Neuronal stem cell (in vitro differentiated cells): ENCODE results near the gene EPAS1.

Experiments used
- DNase-seq: peaks from one replicate; pipeline ENCODE4 v3.0.0-alpha.2; 2013; ENCODE audit warnings: low spot score
- H2AFZ ChIP-seq: one replicate; pipeline ENCODE4 v1.6.1; 2013; ENCODE audit warnings: mild to moderate bottlenecking, low read length, inconsistent platforms
- H2AK5ac ChIP-seq: 2 replicates; pipeline ENCODE4 v1.6.1; 2013; ENCODE audit warnings: low read depth, mild to moderate bottlenecking, inconsistent platforms, low read length, moderate library complexity, mixed read lengths
- H2BK120ac ChIP-seq: 2 replicates; pipeline ENCODE4 v1.6.1; 2013; ENCODE audit warnings: low read depth, mild to moderate bottlenecking, inconsistent platforms, low read length, moderate library complexity, mixed read lengths
- H2BK12ac ChIP-seq: one replicate; pipeline ENCODE4 v1.6.1; 2013; ENCODE audit warnings: low read length, inconsistent platforms
- H2BK15ac ChIP-seq: 2 replicates; pipeline ENCODE4 v1.6.1; 2013; ENCODE audit warnings: mild to moderate bottlenecking, low read length, inconsistent platforms, mixed read lengths
- H2BK5ac ChIP-seq: one replicate; pipeline ENCODE4 v1.6.1; 2013; ENCODE audit warnings: inconsistent platforms, mild to moderate bottlenecking, low read length, moderate library complexity
- H3K14ac ChIP-seq: one replicate; pipeline ENCODE4 v1.6.1; 2013; ENCODE audit warnings: low read length, inconsistent platforms
- H3K18ac ChIP-seq: 2 replicates; pipeline ENCODE4 v1.6.1; 2013; ENCODE audit warnings: low read length, inconsistent platforms
- H3K23ac ChIP-seq: 2 replicates; pipeline ENCODE4 v1.6.1; 2013; ENCODE audit warnings: low read depth, mild to moderate bottlenecking, mixed read lengths, low read length, inconsistent platforms; ENCODE audit not compliant: poor library complexity
- H3K27ac ChIP-seq: replicated peaks from 3 replicates; pipeline ENCODE4 v1.5.1; 2013; ENCODE audit warnings: low read length, inconsistent platforms
- H3K27me3 ChIP-seq, 3 experiments: 2 replicates each; pipeline ENCODE4 v1.6.1; 2013; ENCODE audit warnings: low read length in 3 of 3, mild to moderate bottlenecking in 2 of 3, inconsistent platforms in 1 of 3, low read depth in 1 of 3, mixed read lengths in 1 of 3, moderate library complexity in 1 of 3; ENCODE audit not compliant: control insufficient read depth in 3 of 3, insufficient read depth in 3 of 3
- H3K36me3 ChIP-seq, 2 donors: replicated peaks in 1 of 2; 2 replicates each; pipeline ENCODE4 v1.6.1; 2013; ENCODE audit warnings: low read length in 2 of 2; ENCODE audit not compliant: control insufficient read depth in 2 of 2, insufficient read depth in 2 of 2
- H3K4ac ChIP-seq: 2 replicates; pipeline ENCODE4 v1.6.1; 2013; ENCODE audit warnings: inconsistent platforms, mild to moderate bottlenecking, low read length, moderate library complexity
- H3K4me1 ChIP-seq, 2 donors: 1 replicate in 1 of 2; 2 replicates in 1 of 2; pipeline ENCODE4 v1.6.1; 2013; ENCODE audit warnings: low read length in 2 of 2, low read depth in 1 of 2; ENCODE audit not compliant: control insufficient read depth in 2 of 2, insufficient read depth in 1 of 2
- H3K4me2 ChIP-seq: one replicate; pipeline ENCODE4 v1.6.1; 2013; ENCODE audit warnings: mild to moderate bottlenecking, low read length, inconsistent platforms; ENCODE audit not compliant: insufficient read depth, poor library complexity, severe bottlenecking
- H3K4me3 ChIP-seq, 2 donors: 2 replicates each; pipeline ENCODE4 v1.5.1; 2013; ENCODE audit warnings: low read length in 2 of 2, mild to moderate bottlenecking in 2 of 2, inconsistent platforms in 1 of 2, moderate library complexity in 1 of 2
- H3K79me1 ChIP-seq: one replicate; pipeline ENCODE4 v1.6.1; 2013; ENCODE audit warnings: low read depth, mild to moderate bottlenecking, inconsistent platforms, low read length, moderate library complexity
- H3K9ac ChIP-seq: one replicate; pipeline ENCODE4 v1.6.1; 2013; ENCODE audit warnings: mild to moderate bottlenecking, low read depth, low read length, inconsistent platforms; ENCODE audit not compliant: poor library complexity
- H3K9me3 ChIP-seq, 2 donors: replicated peaks in 1 of 2; 2 replicates each; pipeline versions ENCODE3 to v1.6.1; 2013; ENCODE audit warnings: low read length in 2 of 2, mild to moderate bottlenecking in 2 of 2, inconsistent platforms in 1 of 2, low read depth in 1 of 2, mixed read lengths in 1 of 2, moderate library complexity in 1 of 2; ENCODE audit not compliant: control insufficient read depth in 2 of 2, insufficient read depth in 1 of 2
- H4K8ac ChIP-seq: one replicate; pipeline ENCODE4 v1.6.1; 2013; ENCODE audit warnings: low read depth, mild to moderate bottlenecking, inconsistent platforms, low read length, moderate library complexity
- H4K91ac ChIP-seq: one replicate; pipeline ENCODE4 v1.6.1; 2013; ENCODE audit warnings: low read length, low read depth, mild to moderate bottlenecking, inconsistent platforms; ENCODE audit not compliant: poor library complexity
- WGBS, 2 donors: extraction: QIAGEN DNeasy Blood & Tissue Kit; methylation state at CpG; one replicate each; pipeline ENCODE4 v1.1.7; 2013; ENCODE audit warnings: missing lambda C conversion rate in 2 of 2, mixed read lengths in 1 of 2; ENCODE audit not compliant: insufficient read length in 2 of 2, insufficient replicate concordance in 1 of 2; ENCODE audit errors: extremely low coverage in 2 of 2; 5-methylcytosine and 5-hydroxymethylcytosine counted together

The EPAS1 gene

DNA sequence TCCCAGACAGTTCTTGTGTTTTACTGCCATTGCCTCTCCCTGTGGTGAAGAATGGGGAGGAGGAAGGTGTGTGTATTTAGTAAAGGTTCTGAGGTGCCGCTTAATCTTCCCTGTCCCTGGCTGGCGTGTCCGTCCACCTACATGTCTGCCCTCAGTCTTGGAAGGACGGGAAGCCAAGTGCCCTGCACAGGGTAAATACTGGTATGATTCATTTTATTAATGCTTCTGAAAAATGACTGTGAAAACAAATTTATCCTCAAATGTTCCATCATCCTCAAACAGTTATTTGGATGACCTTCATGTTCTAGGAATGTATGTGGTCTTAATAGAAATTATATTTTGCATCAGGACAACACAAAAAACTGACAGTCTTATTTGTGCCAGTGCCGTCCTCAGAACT, 6.6 kb downstream of the EPAS1 start:
- Histone ChIP-seq H2BK15ac (no peak overlapping the region), H3K4me3 (no peak overlapping the region), H3K18ac (no peak overlapping the region), H2BK120ac (no peak overlapping the region), H3K27ac (no peak overlapping the region), H3K23ac (no peak overlapping the region), H3K27me3 (peaks cover 4 to 73% (median 22%) of the 10 kb centered on the region in 3 experiments), H3K9ac (no peak overlapping the region), H2AFZ (no peak overlapping the region), H4K8ac (no peak overlapping the region), H2BK5ac (no peak overlapping the region), H3K4me2 (no peak overlapping the region), H2BK12ac (no peak overlapping the region), H4K91ac (no peak overlapping the region), H3K4ac (no peak overlapping the region), H3K79me1 (no peaks in the 10 kb centered on the region), H3K4me1 (peaks cover 4 to 7% of the 10 kb centered on the region in 2 donors), H3K9me3 (peaks cover 0 to 4% of the 10 kb centered on the region in 2 donors), H2AK5ac (no peak overlapping the region), H3K14ac (no peak overlapping the region), H3K36me3 (no peaks in the 10 kb centered on the region)
- no CpG with 5 or more reads among the region's 5 CpGs for WGBS, 2 donors
- no peak for DNase-seq

DNA sequence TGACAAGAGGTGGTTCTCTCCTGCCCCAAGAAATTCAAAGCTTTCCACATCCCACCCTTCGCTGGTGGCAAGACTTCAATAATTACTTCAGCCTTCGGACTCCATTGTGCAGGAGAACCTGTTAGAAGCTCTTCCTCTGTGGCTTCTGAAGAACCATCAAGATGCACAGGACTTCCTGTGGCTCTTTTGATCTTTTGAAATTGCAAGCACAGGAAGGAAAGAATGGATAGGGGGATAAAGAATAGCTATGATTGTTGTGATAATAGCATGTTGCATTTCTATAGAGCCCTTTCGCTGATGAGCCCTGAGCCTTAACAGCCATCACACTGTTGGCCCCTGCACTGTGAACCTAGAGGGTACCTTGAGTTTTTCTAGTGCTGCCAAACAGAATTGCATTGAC, 7.4 kb downstream of the EPAS1 start:
- H3K9ac ChIP-seq: no peak overlapping the region
- peaks cover 0 to 4% of the 10 kb centered on the region in 2 donors for H3K9me3 ChIP-seq
- no peak overlapping the region for H2BK120ac ChIP-seq
- H4K8ac ChIP-seq: no peak overlapping the region
- H3K27me3 ChIP-seq: peaks cover 0 to 71% (median 13%) of the 10 kb centered on the region in 3 experiments
- WGBS, 2 donors: no CpG with 5 or more reads among the region's 3 CpGs
- H4K91ac ChIP-seq: no peak overlapping the region
- no peaks in the 10 kb centered on the region for H3K36me3 ChIP-seq
- no peak overlapping the region for H2AFZ ChIP-seq
- H3K4me1 ChIP-seq: peaks cover under 1 to 4% of the 10 kb centered on the region in 2 donors
- no peak overlapping the region for H2BK5ac ChIP-seq
- H2BK12ac ChIP-seq: no peak overlapping the region
- H3K4me3 ChIP-seq: no peak overlapping the region
- DNase-seq: no peak
- no peak overlapping the region for H3K27ac ChIP-seq
- no peak overlapping the region for H3K23ac ChIP-seq
- H3K18ac ChIP-seq: no peak overlapping the region
- H3K14ac ChIP-seq: no peak overlapping the region
- no peaks in the 10 kb centered on the region for H3K79me1 ChIP-seq
- H2BK15ac ChIP-seq: no peak overlapping the region
- H3K4me2 ChIP-seq: no peak overlapping the region
- H3K4ac ChIP-seq: no peak overlapping the region
- H2AK5ac ChIP-seq: no peak overlapping the region

DNA sequence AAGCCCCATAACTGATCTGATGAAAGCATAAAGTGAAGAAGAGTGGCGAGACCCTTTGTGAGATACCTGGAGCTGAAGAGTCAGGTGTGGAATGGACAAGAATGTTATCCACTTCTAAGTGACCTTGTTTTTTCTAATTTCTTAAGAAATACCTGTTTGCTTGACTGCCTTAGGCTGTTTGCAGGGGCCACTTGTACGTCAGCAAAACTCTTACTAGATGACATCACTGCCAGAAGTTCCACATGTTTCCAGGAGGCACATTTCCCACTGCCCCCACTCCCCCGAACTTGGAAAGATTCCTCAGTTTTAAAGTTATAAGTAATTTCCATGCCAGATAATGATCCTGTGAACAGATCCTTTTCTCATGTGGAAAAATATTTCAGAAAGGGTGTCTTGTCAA, 8.0 kb downstream of the EPAS1 start:
- Histone ChIP-seq H2AFZ (no peak overlapping the region), H2BK12ac (no peak overlapping the region), H3K18ac (no peak overlapping the region), H3K4me3 (no peak overlapping the region), H2BK120ac (no peak overlapping the region), H4K8ac (no peak overlapping the region), H3K36me3 (no peaks in the 10 kb centered on the region), H3K9me3 (peaks cover 0 to 4% of the 10 kb centered on the region in 2 donors), H2BK5ac (no peak overlapping the region), H3K23ac (no peak overlapping the region), H3K9ac (no peak overlapping the region), H4K91ac (no peak overlapping the region), H3K4ac (no peak overlapping the region), H3K27ac (no peak overlapping the region), H2AK5ac (no peak overlapping the region), H3K4me1 (peaks cover 0 to 3% of the 10 kb centered on the region in 2 donors), H3K79me1 (no peaks in the 10 kb centered on the region), H3K4me2 (no peak overlapping the region), H3K14ac (no peak overlapping the region), H3K27me3 (peaks cover 0 to 69% (median 8%) of the 10 kb centered on the region in 3 experiments), H2BK15ac (no peak overlapping the region)
- no peak for DNase-seq
- no CpG with 5 or more reads among the region's 3 CpGs for WGBS, 2 donors

DNA sequence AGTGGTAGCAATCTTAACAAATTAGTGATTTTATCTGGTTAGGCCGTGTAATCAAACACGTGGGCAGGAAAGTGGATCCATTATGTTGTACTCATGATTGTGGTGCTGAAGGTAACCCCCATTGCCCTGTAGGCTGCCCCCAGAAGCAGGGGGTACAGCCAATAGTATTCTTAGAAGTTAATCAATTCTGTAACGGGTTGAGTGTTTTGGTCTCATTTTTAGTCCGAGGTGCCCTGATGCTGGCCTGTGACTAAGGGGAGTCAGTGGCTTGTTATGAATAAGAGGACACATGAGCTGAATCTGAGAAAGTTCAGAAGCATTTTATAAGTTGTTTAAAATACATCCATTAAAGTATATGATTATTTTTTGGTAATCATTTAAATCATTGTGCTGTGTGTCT, 8.6 kb downstream of the EPAS1 start:
- DNase-seq: no peak
- H2BK12ac ChIP-seq: no peak overlapping the region
- peaks cover 0 to 4% of the 10 kb centered on the region in 2 donors for H3K9me3 ChIP-seq
- H3K4me3 ChIP-seq: no peak overlapping the region
- H3K27me3 ChIP-seq: peaks cover 0 to 64% (median 2%) of the 10 kb centered on the region in 3 experiments
- no peak overlapping the region for H3K4me2 ChIP-seq
- no peak overlapping the region for H2BK5ac ChIP-seq
- H3K4ac ChIP-seq: no peak overlapping the region
- H4K8ac ChIP-seq: no peak overlapping the region
- no peak overlapping the region for H2BK15ac ChIP-seq
- no peak overlapping the region for H3K27ac ChIP-seq
- no peak overlapping the region for H2AK5ac ChIP-seq
- H3K18ac ChIP-seq: no peak overlapping the region
- no peak overlapping the region for H2AFZ ChIP-seq
- no peak overlapping the region for H4K91ac ChIP-seq
- WGBS, 2 donors: no CpG with 5 or more reads among the region's 4 CpGs
- no peak overlapping the region for H3K9ac ChIP-seq
- H3K4me1 ChIP-seq: peaks cover 0 to 3% of the 10 kb centered on the region in 2 donors
- no peaks in the 10 kb centered on the region for H3K79me1 ChIP-seq
- H2BK120ac ChIP-seq: no peak overlapping the region
- no peak overlapping the region for H3K23ac ChIP-seq
- no peak overlapping the region for H3K14ac ChIP-seq
- H3K36me3 ChIP-seq: no peaks in the 10 kb centered on the region
